HG03280 (cell line): Measurements from ENCODE around the gene MBD4.
"Not testable (repeated sequence)": the region's sequence is repeated elsewhere in the genome, so short reads cannot be mapped to it uniquely, and the experiment has no call there.

Source experiments
- ATAC-seq: cut with Tn5 transposase; IDR thresholded peaks from one replicate; pipeline ENCODE4 v1.9.1; 2021; ENCODE audit warnings: mild to moderate bottlenecking, moderate library complexity; ENCODE audit not compliant: unreplicated experiment

The MBD4 gene

GRCh38 chr3:129412542-129413198, 27.1 kb downstream of the MBD4 start:
- ATAC-seq = no peak

DNA sequence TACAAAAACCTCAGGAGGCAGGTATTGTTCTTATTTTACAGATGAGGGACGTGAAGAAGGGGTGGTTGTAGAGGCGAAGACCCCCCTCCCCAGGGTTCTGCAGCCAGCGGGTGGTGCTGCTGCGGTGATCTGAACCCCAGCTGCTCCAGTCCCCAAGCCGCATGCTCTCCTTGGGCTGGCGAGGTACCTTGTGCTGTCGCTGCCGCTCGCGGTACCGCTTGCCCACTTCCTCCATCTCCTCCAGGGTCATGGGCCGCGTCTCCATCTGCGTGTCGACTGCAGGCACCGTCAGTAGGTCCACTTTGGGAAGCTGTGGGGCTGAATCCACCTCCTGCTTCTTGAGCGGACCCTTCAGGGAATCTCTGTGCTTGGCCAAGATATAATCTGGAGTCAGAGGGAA, 28.8 kb downstream of the MBD4 start:
- no peak for ATAC-seq

GRCh38 chr3:129409541-129409940, 30.2 kb downstream of the MBD4 start:
- no peak for ATAC-seq

DNA sequence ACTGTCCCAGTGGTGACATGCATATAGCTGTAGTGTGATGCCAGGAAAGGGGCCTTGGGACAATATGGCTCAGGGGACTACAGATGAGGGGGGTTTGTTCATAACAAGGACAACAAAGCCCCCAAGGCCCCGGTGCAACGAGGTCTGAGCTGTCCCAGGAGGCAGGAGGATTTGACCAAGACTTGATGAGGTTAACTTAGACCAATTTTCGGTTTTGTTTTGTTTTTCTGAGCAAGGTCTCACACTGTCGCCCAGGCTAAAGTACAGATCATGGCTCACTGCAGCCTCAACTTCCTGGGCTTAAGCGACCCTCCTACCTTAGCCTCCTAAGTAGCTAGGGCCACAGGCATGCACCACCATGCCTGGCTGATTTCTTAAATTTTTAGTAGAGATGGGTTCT, 35.1 kb downstream of the MBD4 start:
- no peak for ATAC-seq

DNA sequence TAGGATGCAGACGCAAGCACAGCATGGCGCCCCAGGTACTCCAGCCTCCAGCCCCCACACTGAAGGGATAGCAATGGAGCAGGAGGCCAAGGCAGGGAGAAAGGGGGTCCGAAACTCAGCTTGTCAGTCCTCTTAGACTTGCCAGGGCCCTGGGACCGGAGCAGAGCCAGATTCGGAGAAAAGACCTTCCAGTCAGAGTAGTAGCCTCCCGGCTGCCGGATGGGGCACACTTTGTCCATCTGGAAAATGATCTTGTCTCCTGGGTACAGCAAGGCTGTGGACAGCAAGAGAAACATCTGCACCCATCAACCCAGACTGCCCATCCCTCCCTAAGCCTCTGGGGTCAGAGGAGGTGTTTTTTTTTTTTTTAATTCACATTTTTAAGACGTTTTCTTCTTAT, 35.6 kb downstream of the MBD4 start:
- ATAC-seq = no peak

DNA sequence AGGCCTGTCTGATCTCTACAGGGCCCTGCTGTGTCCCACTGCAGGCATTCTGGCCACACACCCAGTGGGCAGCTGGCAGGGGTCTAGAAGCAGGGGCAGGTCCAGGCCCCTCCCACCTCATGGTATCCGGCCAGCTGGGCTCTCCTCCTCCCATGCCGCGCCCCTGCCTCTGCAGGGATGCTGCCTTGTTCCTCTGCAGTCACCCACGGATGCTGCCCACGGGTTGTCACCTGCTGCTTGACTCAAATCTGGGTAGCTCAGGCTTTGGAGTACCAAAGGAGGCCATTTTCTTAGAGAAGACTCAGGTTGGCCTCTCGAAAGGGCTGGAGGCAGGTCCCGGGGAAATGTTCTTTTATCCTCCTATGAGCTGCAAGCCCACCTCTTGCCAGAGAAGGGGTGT, 36.3 kb downstream of the MBD4 start:
- ATAC-seq = no peak

- no peak for ATAC-seq
Observed at GRCh38 chr3:129402616-129403015, 37.1 kb downstream of the MBD4 start.

- ATAC-seq = no peak
Observed at GRCh38 chr3:129402210-129402609, 37.5 kb downstream of the MBD4 start.

- ATAC-seq = peak; percentile 13
Observed at GRCh38 chr3:129399895-129400357, 39.8 kb downstream of the MBD4 start.

DNA sequence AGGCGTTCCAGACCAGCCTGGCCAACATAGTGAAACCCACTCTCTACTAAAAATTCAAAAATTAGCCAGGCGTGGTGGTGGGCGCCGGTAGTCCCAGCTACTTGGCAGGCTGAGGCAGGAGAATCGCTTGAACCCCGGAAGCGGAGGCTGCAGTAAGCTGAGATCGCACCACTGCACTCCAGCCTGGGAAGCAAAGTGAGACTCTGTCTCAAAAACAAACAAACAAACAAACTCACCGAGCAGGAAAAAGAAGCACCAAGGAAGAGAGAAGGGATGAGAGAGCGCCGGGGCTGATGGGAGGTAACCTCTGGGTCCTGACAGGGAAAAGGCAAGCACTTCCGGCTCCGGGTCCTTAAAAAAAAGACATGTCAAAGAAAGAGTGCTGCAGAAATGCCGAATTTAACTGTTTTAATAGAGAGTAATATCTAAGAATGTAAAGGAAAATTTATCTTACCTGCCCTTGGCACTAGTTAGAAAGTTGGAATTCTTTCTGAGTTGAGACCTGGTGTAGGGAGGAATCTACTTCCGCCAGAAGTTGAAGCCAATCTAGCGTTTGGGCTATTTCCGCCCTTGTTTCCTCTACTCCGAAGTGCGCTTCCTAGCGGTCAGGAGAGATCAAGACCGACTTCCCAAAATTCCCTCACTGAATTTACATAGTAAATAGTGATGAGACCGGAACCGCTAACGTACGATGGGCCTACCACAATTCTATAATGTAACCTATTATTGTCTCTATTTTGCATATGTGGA, 40.4 kb downstream of the MBD4 start:
- peak; percentile 86 for ATAC-seq

GRCh38 chr3:129398803-129399144, 41.0 kb downstream of the MBD4 start:
- ATAC-seq = no peak

DNA sequence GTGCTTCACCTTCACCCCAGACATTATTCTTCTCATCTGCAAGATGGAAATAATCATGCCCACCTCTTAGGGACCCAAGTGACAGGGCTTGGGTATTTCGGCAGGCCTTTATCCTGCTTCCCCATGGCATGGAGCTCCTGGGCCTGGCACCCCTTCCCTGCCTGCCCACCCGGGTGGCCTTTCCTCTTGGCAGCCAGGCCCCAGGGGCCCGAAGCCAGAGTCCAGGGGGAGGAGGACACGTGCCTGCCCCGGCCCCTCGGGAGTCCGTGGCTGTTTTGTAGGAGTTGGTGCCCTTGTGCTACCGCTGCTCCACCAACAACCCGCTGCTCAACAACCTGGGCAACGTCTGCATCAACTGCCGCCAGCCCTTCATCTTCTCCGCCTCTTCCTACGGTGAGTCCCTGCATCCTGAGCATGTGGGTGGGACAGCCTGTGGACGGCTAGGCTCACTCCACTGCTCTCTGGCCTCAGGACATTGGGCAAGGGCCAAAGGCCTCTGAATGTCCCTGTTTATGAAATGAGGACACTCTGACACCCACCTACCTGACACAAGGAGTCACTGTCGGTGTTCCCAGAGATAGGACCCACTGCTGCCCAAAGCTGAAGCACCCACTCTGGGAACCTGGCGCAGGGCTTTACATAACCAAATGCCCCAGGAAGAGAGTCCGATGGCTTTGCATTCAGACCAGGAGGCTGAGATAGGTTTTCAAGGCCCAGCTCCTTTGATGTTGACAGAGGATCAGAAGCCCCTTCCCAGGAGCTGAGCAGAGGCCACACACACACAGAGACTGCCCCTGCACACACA, 45.8 kb downstream of the MBD4 start:
- not testable (repeated sequence) for ATAC-seq

DNA sequence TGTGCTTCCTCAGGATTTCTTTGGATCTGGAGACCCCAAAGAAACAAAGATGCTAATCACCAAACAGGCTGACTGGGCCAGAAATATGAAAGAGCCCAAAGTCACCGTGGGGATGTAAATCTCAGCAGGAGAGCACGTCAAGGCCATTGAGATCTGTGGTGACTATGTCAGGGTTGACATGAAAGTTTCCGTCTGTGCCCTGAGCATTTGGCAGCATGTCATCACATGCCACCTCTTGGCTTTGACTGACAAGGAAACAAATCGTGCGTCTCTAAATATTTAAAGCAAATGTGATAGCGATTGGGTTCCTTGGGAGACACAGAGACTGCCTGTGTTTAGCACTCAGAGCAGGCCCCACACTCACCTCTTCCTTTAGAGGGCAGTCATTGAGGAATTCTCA, 46.5 kb downstream of the MBD4 start:
- ATAC-seq = no peak

- ATAC-seq = not testable (repeated sequence)
Observed at GRCh38 chr3:129392106-129392887, 47.5 kb downstream of the MBD4 start.

DNA sequence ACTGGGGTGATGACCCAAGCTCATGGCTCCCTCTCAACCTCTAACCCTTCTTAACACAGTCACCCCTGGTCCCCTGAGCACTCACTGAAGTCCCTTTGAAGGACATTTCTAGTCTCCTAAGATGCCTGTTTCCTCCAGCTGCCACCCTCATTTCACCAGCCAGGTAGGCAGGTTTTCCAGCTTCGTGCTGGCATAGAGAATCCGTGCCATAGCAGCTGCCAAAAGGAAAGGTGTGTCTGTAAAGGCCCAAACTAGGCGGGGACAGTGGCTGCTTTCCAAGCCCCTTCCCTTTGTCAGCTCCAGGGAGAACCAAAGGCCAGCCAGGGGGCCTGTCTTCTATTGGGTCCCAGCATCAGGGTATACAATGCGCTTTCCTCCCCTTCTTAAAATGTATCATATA, 48.2 kb downstream of the MBD4 start:
- not testable (repeated sequence) for ATAC-seq

- no peak for ATAC-seq
Observed at GRCh38 chr3:129389572-129389937, 50.2 kb downstream of the MBD4 start.

DNA sequence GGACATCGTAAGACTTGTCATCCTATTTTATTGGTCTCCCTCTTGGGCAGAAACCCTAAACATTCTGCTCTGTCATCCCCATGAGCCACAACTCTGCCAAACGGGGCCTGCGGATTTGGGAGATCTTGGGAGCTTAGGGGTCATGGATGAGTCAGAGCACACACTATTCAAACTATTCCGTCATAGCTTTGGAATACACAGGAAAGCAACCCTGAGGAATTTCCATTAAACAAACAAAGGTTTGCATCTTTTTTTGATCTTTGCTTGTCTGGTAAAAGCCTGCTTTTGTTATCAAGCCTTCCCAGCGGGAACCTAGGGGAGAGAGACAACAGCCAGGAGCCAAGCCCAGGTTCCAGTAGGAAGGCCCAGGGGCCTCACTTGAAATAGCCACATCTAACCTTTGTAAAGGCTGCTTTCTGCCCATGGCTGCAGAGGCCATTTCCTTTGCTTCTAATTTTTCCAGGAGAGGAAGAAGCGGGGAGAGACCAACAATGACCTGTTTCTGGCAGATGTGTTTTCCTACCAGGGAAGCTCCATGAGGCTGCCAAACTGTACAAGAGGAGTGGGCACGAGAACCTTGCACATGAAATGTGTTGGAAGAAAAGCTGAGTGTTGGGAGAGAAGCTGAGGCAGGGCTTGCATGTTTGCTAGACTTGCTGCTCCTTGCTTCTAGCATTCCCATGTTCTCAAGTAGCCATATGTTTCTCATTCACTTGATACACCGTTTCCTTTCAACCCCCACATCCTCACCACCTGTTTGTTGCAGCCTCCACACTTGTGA, 50.8 kb downstream of the MBD4 start:
- ATAC-seq = not testable (repeated sequence)

DNA sequence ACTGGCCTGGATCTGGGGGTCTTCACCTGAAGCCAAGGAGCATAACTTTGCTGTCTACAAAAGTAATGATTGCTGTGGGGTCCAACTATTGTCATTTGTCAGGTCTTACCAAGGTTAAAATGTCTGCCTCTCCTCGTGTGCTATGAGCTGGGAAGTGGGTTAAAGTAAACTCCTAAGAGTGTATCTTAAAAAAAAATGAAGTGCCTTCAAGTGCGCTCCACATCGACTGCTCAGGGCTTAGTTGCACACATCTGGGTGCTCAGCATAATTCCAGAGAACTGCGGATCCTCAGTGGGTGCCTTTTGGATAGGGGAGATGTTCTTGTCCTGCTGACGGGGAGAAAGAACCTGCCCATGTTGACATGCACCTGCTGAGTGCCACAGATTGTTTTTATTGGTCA, 52.3 kb downstream of the MBD4 start:
- no peak for ATAC-seq

DNA sequence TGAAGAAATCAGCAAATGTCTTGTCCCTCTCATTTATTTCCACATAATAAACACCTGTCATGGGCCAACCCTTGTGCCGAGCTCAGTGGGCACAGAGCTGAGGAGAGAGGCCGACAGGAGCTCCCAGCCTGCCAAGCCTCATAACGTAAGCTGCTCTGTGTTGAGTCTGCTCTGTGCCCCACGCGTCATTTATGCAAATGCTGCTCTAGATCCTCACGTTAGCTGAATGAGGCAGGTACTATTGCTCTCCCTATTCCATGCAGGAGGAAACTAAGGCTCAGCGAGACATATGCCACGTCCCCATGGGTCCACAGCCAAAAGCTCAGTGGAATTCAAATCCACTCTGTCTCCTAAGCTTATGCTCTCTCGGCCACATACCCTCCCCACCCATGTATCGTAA, 52.8 kb downstream of the MBD4 start:
- ATAC-seq = no peak

DNA sequence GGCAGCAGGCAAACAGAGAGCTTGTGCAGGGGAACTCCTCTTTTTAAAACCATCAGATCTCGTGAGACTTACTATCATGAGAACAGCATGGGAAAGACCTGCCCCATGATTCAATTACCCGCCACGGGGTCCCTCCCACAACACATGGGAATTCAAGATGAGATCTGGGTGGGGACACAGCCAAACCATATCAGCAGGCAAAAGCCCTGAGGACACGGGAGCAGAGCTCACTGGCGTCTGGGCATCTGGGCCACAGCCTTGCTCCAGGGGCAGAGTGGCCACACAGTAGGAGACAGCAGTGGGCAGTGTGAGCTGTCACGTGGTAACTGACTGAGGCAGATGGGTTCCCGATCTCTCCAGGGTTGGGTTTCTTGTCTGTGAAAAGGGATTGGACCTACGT, 54.2 kb downstream of the MBD4 start:
- not testable (repeated sequence) for ATAC-seq
